Coronary artery (tissue), 2 donors: ENCODE data around the gene LAYN.

Source experiments
- DNase-seq: peaks from one replicate; pipeline ENCODE4 v3.0.0-alpha.2; 2017; ENCODE audit warnings: low spot score
- H3K27ac ChIP-seq, 2 donors: fragments of 200-600 bp; sonication (generic); one replicate each; pipeline ENCODE4 v1.5.1; 2016 to 2019
- H3K4me3 ChIP-seq: fragments of 200-600 bp; sonication (generic); 2 replicates; pipeline ENCODE4 v1.5.1; 2016; ENCODE audit warnings: mild to moderate bottlenecking, moderate library complexity
- TF ChIP-seq, protein P1 (sequence below): fragments of 200-600 bp; sonication (generic); IDR thresholded peaks from one replicate; pipeline ENCODE4 v1.5.1; 2019; ENCODE audit warnings: antibody characterized with exemption

Gene LAYN, protein sequence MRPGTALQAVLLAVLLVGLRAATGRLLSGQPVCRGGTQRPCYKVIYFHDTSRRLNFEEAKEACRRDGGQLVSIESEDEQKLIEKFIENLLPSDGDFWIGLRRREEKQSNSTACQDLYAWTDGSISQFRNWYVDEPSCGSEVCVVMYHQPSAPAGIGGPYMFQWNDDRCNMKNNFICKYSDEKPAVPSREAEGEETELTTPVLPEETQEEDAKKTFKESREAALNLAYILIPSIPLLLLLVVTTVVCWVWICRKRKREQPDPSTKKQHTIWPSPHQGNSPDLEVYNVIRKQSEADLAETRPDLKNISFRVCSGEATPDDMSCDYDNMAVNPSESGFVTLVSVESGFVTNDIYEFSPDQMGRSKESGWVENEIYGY

DNA sequence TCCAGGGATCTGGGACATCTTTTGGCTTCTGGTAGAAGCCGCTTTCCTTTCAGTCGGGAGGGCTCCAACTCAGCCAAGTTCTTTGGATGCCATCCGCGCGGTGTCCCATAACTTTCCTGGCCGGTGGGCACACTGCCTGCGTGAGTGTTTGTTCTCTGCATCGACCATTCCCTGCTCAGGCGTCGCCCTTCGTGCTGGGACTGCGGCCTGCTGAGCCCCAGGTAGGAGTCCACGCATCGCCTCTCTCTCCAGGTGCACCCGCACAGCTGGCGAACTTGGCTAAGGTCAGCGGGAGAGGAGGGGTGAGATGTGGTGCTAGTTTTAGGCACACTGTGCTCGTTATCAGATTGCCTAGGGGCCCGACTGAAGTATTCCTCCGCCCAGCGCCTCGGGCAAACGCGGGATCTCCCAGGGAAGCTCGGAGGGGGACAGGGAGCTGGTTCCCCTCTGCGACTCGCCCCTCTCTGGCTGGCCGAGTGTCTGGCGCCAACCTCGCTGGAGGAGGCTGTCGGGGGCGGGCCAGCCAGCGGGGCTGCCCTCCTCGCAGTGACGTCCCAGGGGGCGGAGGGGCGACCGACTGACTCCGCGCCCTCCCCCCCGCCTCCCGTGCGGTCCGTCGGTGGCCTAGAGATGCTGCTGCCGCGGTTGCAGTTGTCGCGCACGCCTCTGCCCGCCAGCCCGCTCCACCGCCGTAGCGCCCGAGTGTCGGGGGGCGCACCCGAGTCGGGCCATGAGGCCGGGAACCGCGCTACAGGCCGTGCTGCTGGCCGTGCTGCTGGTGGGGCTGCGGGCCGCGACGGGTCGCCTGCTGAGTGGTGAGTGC is at the start of gene LAYN:
TSS of gene LAYN (plus strand) at position 607 of the 823 bp plus-strand sequence. CDS start at position 731, 124 bp downstream.
- TF ChIP-seq, protein P1, sequence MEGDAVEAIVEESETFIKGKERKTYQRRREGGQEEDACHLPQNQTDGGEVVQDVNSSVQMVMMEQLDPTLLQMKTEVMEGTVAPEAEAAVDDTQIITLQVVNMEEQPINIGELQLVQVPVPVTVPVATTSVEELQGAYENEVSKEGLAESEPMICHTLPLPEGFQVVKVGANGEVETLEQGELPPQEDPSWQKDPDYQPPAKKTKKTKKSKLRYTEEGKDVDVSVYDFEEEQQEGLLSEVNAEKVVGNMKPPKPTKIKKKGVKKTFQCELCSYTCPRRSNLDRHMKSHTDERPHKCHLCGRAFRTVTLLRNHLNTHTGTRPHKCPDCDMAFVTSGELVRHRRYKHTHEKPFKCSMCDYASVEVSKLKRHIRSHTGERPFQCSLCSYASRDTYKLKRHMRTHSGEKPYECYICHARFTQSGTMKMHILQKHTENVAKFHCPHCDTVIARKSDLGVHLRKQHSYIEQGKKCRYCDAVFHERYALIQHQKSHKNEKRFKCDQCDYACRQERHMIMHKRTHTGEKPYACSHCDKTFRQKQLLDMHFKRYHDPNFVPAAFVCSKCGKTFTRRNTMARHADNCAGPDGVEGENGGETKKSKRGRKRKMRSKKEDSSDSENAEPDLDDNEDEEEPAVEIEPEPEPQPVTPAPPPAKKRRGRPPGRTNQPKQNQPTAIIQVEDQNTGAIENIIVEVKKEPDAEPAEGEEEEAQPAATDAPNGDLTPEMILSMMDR, result no peak
- DNase-seq, result no peak
- H3K4me3 ChIP-seq, result peak within 1 kb of the TSS; percentile 82
- H3K27ac ChIP-seq, result peak within 1 kb of the TSS; percentile 68 to 82

DNA sequence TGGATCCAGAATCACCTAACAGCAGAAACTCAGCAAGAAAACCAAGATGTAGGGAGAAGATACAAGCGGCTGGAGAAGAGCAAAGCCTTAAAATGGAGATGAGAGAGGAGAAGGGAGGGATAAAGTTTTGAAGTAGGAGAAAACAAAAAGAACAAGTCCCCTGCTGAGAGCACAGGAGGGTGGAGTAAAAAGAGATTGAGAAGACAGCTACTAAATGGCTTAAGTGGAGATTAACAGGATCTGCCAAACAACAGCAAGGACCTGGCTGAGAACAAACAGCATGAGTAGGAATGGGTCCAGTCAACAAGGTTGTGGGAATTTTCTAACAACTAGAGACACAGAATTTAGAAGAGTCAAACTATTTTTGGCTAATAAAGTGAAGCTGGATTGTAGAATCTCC is 46.5 kb upstream of the LAYN start:
- Histone ChIP-seq H3K27ac (no peak overlapping the region), H3K4me3 (no peak overlapping the region)
- TF ChIP-seq, protein P1, result no peak
- DNase-seq, result no peak

DNA sequence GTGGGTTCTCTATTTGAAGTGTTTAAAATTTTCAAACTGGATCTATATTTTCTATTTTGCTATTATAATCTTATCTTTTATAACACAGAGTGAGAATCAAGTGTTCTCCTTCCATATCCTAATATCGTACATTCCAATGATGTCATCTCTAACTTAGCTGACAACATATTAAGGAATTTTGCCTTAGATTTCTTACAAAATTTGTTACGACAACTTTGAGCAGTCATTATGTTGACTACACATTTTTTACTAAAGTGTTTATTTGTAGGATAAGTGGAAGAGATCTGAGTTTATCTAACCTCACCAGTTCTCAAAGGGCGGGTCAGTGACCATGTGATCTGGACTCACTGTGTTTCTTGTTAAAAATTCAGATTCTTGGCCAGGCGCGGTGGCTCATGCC is 41.0 kb upstream of the LAYN start:
- H3K4me3 ChIP-seq, result no peak overlapping the region
- no peak overlapping the region for H3K27ac ChIP-seq
- TF ChIP-seq, protein P1, result no peak
- no peak for DNase-seq

DNA sequence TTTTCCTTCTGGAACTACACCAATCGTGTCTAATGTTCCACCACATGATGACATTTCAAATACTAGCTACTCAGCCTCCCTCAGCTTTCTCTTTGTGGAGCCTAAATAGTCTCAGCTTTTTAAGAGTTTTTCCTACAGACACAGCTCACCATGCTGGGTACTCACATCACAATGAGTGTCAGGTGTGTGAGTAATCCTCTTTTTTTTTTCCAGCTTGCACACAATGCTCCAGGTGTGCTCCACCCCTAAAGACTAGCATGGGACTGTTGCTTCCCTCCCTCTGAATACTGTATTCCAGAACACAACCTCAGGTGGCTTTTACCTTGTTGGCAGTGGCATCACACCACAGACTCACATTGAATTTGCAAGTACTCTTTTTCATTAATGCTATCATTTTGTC is 40.0 kb upstream of the LAYN start:
- TF ChIP-seq, protein P1, result no peak
- no peak overlapping the region for H3K27ac ChIP-seq
- DNase-seq, result no peak

DNA sequence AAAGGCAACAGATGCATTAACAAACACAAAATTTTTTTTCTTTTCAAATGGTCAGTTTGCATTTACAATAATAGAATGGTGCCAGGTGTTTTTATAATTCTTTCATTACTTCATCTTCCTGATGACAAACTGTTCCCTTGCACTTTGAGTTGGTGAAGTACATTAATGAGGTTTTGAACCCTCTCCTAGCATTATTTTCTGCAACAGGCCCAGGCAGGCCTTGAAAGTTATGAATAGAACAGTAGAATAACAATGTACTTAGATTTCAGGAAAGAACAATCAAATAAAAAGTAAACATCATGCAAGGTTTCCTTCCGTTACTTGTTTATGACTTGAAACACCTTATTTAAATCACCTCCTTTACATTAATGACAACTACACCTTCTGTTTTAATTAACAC is 37.9 kb upstream of the LAYN start:
- TF ChIP-seq, protein P1, result no peak
- DNase-seq, result no peak
- Histone ChIP-seq H3K27ac (no peak overlapping the region), H3K4me3 (no peak overlapping the region)

More for the DNA sequence above, 40.0 kb upstream of the LAYN start:
- H3K4me3 ChIP-seq, result no peak overlapping the region

DNA sequence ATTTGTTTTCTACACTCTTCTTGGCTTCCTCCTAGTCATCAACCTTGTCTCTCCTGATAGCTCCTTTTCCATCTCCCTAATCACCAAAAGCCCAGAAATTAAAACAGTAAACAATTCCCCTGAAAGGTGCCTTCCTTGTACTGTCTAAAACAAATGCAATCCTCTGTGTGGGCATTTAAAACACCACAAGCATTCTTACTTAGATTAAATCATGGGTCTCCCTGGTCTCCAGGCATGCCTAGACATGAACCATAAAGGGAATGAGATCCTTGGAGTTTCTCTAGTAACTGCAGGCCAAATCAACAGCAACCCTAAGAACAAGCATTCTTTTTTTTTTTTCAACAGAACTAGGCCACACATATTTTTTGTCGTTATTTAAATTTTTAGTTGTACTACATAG is 30.2 kb upstream of the LAYN start:
- no peak overlapping the region for H3K27ac ChIP-seq
- TF ChIP-seq, protein P1, result no peak
- no peak for DNase-seq
- no peak overlapping the region for H3K4me3 ChIP-seq
